ENCODE data around the gene MGARP. TPM values are rescaled to one million over a fixed set of nuclear protein-coding genes. Genes with fewer than 3 reads are reported as not detected.

Gene MGARP
- total RNA-seq, 1 donor from 2014 or later: 0.60 TPM

GRCh38 chr4:139227729-139228404 lies 52.2 kb downstream of the MGARP start:
- intact Hi-C loops (cut with micrococcal nuclease): no loop called here
- Histone ChIP-seq H3K27ac (replicated peaks) (no peak overlapping the region), H3K4me3 (no peak overlapping the region), H3K4me1 (no peaks in the 10 kb centered on the region), H3K9me3 (replicated peaks) (no peaks in the 10 kb centered on the region), H3K27me3 (ENCODE audit: low read depth) (no peaks in the 10 kb centered on the region), H3K36me3 (no peaks in the 10 kb centered on the region)
- no peak for DNase-seq
- TF ChIP-seq CTCF (IDR thresholded peaks at IDR 0.05; ENCODE audit: borderline replicate concordance): peak; percentile 37

DNA sequence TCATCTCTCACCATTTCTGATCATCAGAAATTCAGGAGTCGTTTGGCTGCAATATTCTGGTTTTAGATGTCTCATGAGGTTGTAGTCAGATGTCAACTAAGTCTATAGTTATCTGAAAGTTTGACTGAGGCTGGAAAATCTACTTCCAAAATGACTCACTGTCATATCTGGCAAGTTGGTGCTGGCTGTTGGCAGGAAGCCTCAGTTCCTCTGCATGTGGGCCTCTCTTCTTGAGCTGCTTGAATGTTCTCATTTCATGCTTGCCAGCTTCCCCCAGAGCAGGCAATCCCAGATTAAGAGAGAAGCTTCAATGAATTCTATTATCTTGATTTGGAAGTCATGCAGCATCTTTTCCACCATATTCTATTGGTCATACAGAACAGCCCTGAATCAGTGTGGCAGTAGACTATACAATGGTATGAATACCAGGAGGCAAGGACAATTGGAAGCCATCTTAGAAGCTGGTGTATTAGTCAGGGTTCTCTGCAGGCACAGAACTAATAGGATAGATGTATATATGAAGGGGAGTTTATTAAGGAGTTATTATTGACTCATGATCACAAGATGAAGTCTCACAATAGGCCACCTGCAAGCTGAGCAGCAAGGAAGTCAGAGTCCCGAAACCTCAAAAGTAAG lies 56.2 kb downstream of the MGARP start:
- Histone ChIP-seq H3K9me3 (replicated peaks) (no peaks in the 10 kb centered on the region), H3K36me3 (no peaks in the 10 kb centered on the region), H3K4me1 (peaks cover 3% of the 10 kb centered on the region), H3K4me3 (no peak overlapping the region), H3K27me3 (ENCODE audit: low read depth) (no peaks in the 10 kb centered on the region), H3K27ac (replicated peaks) (no peak overlapping the region)
- DNase-seq: peak; percentile 44
- TF ChIP-seq CTCF (IDR thresholded peaks at IDR 0.05; ENCODE audit: borderline replicate concordance): no peak
- intact Hi-C loops (cut with micrococcal nuclease): no loop called here

DNA sequence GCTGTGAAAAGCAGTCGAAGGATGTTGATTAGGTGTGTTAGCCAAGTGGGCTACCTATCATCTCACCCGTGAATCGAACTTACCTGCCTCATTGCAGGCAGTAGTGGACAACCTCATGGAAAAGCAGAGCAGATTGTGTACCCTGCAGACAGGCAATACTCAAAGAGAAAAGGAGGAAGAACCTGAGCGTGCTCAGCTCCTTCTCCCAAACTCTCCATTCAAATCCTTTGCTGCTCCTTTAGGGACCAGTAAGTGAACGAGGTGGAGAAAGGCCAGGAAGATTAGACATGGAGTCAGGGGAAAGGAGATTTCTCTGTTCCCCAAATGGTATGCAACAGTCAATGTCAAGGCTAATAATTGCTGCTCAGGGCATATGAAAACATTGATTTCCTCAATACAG lies 57.8 kb downstream of the MGARP start:
- no peaks in the 10 kb centered on the region for H3K36me3 ChIP-seq
- DNase-seq: no peak
- intact Hi-C loops (cut with micrococcal nuclease): no loop called here

DNA sequence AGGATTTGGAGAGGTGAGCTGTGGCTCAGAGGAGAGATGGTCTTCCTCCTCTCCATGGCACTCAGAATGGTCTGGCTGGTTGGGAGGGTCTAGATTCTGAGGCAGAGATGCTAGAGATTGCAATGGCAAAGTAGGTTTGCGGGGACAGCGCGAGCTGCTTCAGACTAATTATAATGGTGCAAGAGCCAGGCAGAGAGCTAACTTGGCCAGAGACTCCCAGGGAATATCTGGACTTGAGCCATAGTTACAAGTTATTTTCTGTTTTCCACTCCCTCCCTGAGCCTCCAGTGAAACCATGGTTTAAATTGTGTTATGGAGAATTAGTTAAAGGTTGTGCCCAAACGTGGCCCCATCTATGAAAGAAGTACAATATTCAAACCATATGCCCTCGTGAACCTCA lies 58.3 kb downstream of the MGARP start:
- H3K9me3 ChIP-seq (replicated peaks): no peaks in the 10 kb centered on the region
- no peak overlapping the region for H3K4me3 ChIP-seq
- peaks cover 3% of the 10 kb centered on the region for H3K4me1 ChIP-seq
- DNase-seq: no peak
- H3K36me3 ChIP-seq: no peaks in the 10 kb centered on the region
- H3K27ac ChIP-seq (replicated peaks): no peak overlapping the region
- intact Hi-C loops (cut with micrococcal nuclease): no loop called here
- H3K27me3 ChIP-seq (ENCODE audit: low read depth): no peaks in the 10 kb centered on the region
- no peak for TF ChIP-seq CTCF (IDR thresholded peaks at IDR 0.05; ENCODE audit: borderline replicate concordance)

More for the DNA sequence above, 57.8 kb downstream of the MGARP start:
- TF ChIP-seq CTCF (IDR thresholded peaks at IDR 0.05; ENCODE audit: borderline replicate concordance): no peak
- Histone ChIP-seq H3K27me3 (ENCODE audit: low read depth) (no peaks in the 10 kb centered on the region), H3K9me3 (replicated peaks) (no peaks in the 10 kb centered on the region), H3K4me3 (no peak overlapping the region), H3K4me1 (peaks cover 3% of the 10 kb centered on the region), H3K27ac (replicated peaks) (no peak overlapping the region)

GRCh38 chr4:139219450-139220055 lies 60.5 kb downstream of the MGARP start:
- no peak for TF ChIP-seq CTCF (IDR thresholded peaks at IDR 0.05; ENCODE audit: borderline replicate concordance)
- H3K9me3 ChIP-seq (replicated peaks): no peaks in the 10 kb centered on the region

More at GRCh38 chr4:139219450-139220055, 60.5 kb downstream of the MGARP start:
- Histone ChIP-seq H3K27me3 (ENCODE audit: low read depth) (no peaks in the 10 kb centered on the region), H3K4me1 (peaks cover 8% of the 10 kb centered on the region), H3K36me3 (no peaks in the 10 kb centered on the region), H3K27ac (replicated peaks) (no peak overlapping the region), H3K4me3 (no peak overlapping the region)
- no peak for DNase-seq
- intact Hi-C loops (cut with micrococcal nuclease): no loop called here

Other genes starting within 250 kb of the MGARP start
- 33.9 TPM for gene ELF2, start 103.0 kb downstream of the MGARP start, total RNA-seq
- 33.1 TPM for gene NAA15, start 21.3 kb upstream of the MGARP start, total RNA-seq
- gene NDUFC1, start 22.3 kb upstream of the MGARP start, total RNA-seq: 222 TPM
- 6.1 TPM for gene RAB33B, start 173.9 kb upstream of the MGARP start, total RNA-seq